GM12878 (cell line): ENCODE measurements around the gene PRR23B. TPM values are rescaled to one million over a fixed set of nuclear protein-coding genes. Genes with fewer than 3 reads are reported as not detected.
"Not testable (repeated sequence)": the region's sequence is repeated elsewhere in the genome, so short reads cannot be mapped to it uniquely, and the experiment has no call there.

Source experiments
- ATAC-seq: fragments of 200-7000 bp; cut with Tn5 transposase; 3 replicates; pipeline ENCODE4 v1.9.1; 2020; ENCODE audit warnings: mild to moderate bottlenecking, moderate library complexity
- BruUV-seq: library from RNA; stranded (reverse); fragments of 400-500 nt; replicated peaks from 2 replicates; lab custom pipeline; 2021; lab: Mats Ljungman, UMichigan
- CTCF ChIA-PET: fragments of 300-600 bp; sonication (Branson Sonifier 250); formaldehyde crosslinking; extraction: SDS; loops from one replicate; lab custom pipeline; 2021; ENCODE audit warnings: inconsistent platforms; lab: Yijun Ruan, JAX
- POLR2A ChIA-PET: fragments of 350-600 bp; formaldehyde crosslinking; extraction: SDS; loops from one replicate; lab custom pipeline; 2021; ENCODE audit warnings: inconsistent platforms; lab: Charles Lee
- RAD21 ChIA-PET: fragments of 300-600 bp; sonication (Branson Sonifier 250); formaldehyde crosslinking; loops from one replicate; lab custom pipeline; 2023; ENCODE audit warnings: antibody characterized with exemption; ENCODE audit not compliant: unreplicated experiment; lab: Charles Lee
- SMC1A ChIA-PET: fragments of 300-600 bp; sonication (Branson Sonifier 250); formaldehyde crosslinking; loops from one replicate; lab custom pipeline; 2023; ENCODE audit not compliant: unreplicated experiment, uncharacterized antibody; lab: Charles Lee
- DNase-seq: peaks from one replicate; pipeline ENCODE4 v3.0.0-alpha.2; 2011; ENCODE audit warnings: low read depth, low spot score
- FAIRE-seq: peaks from 3 replicates; lab custom pipeline; 2011; peaks lifted over from hg19 to GRCh38; lab: Jason Lieb, UNC
- H2AFZ ChIP-seq: 2 replicates; pipeline ENCODE4 v1.6.0; 2011; ENCODE audit warnings: low read depth, low read length, control low read depth; ENCODE audit not compliant: control insufficient read depth
- H3K27ac ChIP-seq: 2 replicates; pipeline ENCODE4 v1.5.1; 2011; ENCODE audit warnings: control low read depth; ENCODE audit not compliant: control insufficient read depth, insufficient read depth
- H3K27me3 ChIP-seq, 2 experiments: replicated peaks in 1 of 2; 2 replicates each; pipeline versions ENCODE4 v1.6.0 to v1.6.1; 2011; ENCODE audit warnings: low read length in 1 of 2; ENCODE audit not compliant: control insufficient read depth in 2 of 2, insufficient read depth in 2 of 2
- H3K36me3 ChIP-seq, 2 experiments: 2 replicates each; pipeline ENCODE4 v1.5.1; 2011; ENCODE audit warnings: low read length in 1 of 2; ENCODE audit not compliant: control insufficient read depth in 2 of 2, insufficient read depth in 2 of 2
- H3K4me1 ChIP-seq: 2 replicates; pipeline ENCODE4 v1.6.1; 2011; ENCODE audit warnings: mild to moderate bottlenecking, low read length, moderate library complexity, mixed read lengths; ENCODE audit not compliant: control insufficient read depth, insufficient read depth
- H3K4me2 ChIP-seq: 2 replicates; pipeline ENCODE4 v1.6.0; 2011; ENCODE audit warnings: control low read depth; ENCODE audit not compliant: control insufficient read depth, insufficient read depth
- H3K4me3 ChIP-seq: fragments of 200-600 bp; sonication (generic); 2 replicates; pipeline ENCODE4 v1.5.1; 2016
- H3K79me2 ChIP-seq: 2 replicates; pipeline ENCODE4 v1.6.0; 2011; ENCODE audit warnings: low read length; ENCODE audit not compliant: control insufficient read depth, insufficient read depth
- H3K9ac ChIP-seq: 2 replicates; pipeline ENCODE4 v1.8.0; 2011; ENCODE audit warnings: low read length, control low read depth, mixed read lengths; ENCODE audit not compliant: control insufficient read depth, insufficient read depth
- H3K9me3 ChIP-seq: replicated peaks from 3 replicates; pipeline ENCODE4 v1.5.1; 2011; ENCODE audit warnings: mild to moderate bottlenecking, low read length; ENCODE audit not compliant: control insufficient read depth, insufficient read depth
- H4K20me1 ChIP-seq: 2 replicates; pipeline ENCODE4 v1.6.0; 2011; ENCODE audit not compliant: control insufficient read depth, insufficient read depth
- ASH2L ChIP-seq: fragments of 300-600, 200-600 bp; sonication (generic); IDR thresholded peaks from 2 replicates; pipeline ENCODE4 v1.6.1; 2017; ENCODE audit warnings: low read depth, mild to moderate bottlenecking, borderline replicate concordance
- DPF2 ChIP-seq: fragments of 450-650 bp; IDR thresholded peaks from 2 replicates; pipeline ENCODE4 v1.6.1; 2017; ENCODE audit warnings: mild to moderate bottlenecking
- KDM1A ChIP-seq: fragments of 200-600 bp; sonication (generic); IDR thresholded peaks from 2 replicates; pipeline ENCODE4 v1.6.1; 2016; ENCODE audit warnings: borderline replicate concordance
- MTA3 ChIP-seq: IDR thresholded peaks from 2 replicates; pipeline ENCODE4 v1.6.1; 2012; ENCODE audit warnings: low read length, inconsistent platforms, borderline replicate concordance
- PAX8 ChIP-seq: fragments of 450-650 bp; IDR thresholded peaks from 2 replicates; pipeline ENCODE4 v1.6.1; 2017; ENCODE audit warnings: mild to moderate bottlenecking, moderate library complexity
- PKNOX1 ChIP-seq: fragments of 450-650 bp; IDR thresholded peaks from 2 replicates; pipeline ENCODE4 v1.6.1; 2016; ENCODE audit warnings: mild to moderate bottlenecking
- SP1 ChIP-seq: IDR thresholded peaks from one replicate; pipeline ENCODE4 v1.6.1; 2011; ENCODE audit warnings: low read depth, low read length
- SREBF2 ChIP-seq: IDR thresholded peaks from 2 replicates; pipeline ENCODE4 v1.6.1; 2012; ENCODE audit warnings: mild to moderate bottlenecking, low read length
- WGBS: methylation state at CpG from one replicate; pipeline ENCODE4 v1.1.6; 2016; ENCODE audit warnings: low lambda C conversion rate; ENCODE audit not compliant: insufficient replicate concordance, insufficient coverage; ENCODE audit errors: missing lambda C conversion rate; 5-methylcytosine and 5-hydroxymethylcytosine counted together
- in situ Hi-C: fragments of 300-500 bp; cut with MboI; formaldehyde crosslinking; loops from 9 replicates; pipeline ENCODE4 v1.14.3; 2018; ENCODE audit warnings: mixed read lengths
- intact Hi-C: fragments of 100-400 bp; cut with micrococcal nuclease; formaldehyde crosslinking; loops from one replicate; pipeline ENCODE4 v1.14.2; 2022; ENCODE audit not compliant: unreplicated experiment
- polyA plus RNA-seq, 11 experiments: library from polyadenylated mRNA; depleted of rRNA in 4 of 11; unstranded in 6 of 11; stranded (reverse) in 5 of 11; fragments of >200 nt; fragmentation: Nextera tagmentation in 4 of 11; fragmentation: Illumina TruSeq in 1 of 11; extraction: Ambion mirVana in 4 of 11; extraction: Trizol in 1 of 11; gene quantifications; 1 replicate in 1 of 11; 2 replicates in 10 of 11; pipeline versions ENCODE4 v1.2.1 to v1.2.3, GENCODE V29; 2011 to 2016; ENCODE audit warnings: inconsistent platforms in 2 of 11, missing spikeins in 2 of 11, low read depth in 1 of 11
- total RNA-seq, 4 experiments: library from RNA; depleted of rRNA in 3 of 4; stranded (reverse); fragments of >200 nt in 3 of 4; fragmentation: Illumina TruSeq in 1 of 4; extraction: Trizol in 1 of 4; gene quantifications; 2 replicates each; pipeline versions ENCODE4 v1.2.1 to v1.2.3, GENCODE V29; 2013 to 2021
- TF ChIP-seq, protein P1 (sequence below): IDR thresholded peaks from 2 replicates; pipeline ENCODE4 v1.6.1; 2011; ENCODE audit warnings: low read depth, low read length, improper control_type of control experiment, borderline replicate concordance

Gene PRR23B
- total and polyA plus RNA-seq, 10 of the 15 experiments (the other 5 are each of a cell fraction or from before 2014, with no cell fraction given), result not detected

GRCh38 chr3:139030576-139030975, 9.8 kb upstream of the PRR23B start:
- H4K20me1 ChIP-seq, H3K9ac ChIP-seq, intact Hi-C loops, H3K4me3 ChIP-seq, in situ Hi-C loops, H3K79me2 ChIP-seq, POLR2A ChIA-PET, H3K4me2 ChIP-seq, H3K27ac ChIP-seq, H3K4me1 ChIP-seq, H2AFZ ChIP-seq, RAD21 ChIA-PET, H3K9me3 ChIP-seq, BruUV-seq, SMC1A ChIA-PET, H3K27me3 ChIP-seq, DNase-seq, FAIRE-seq, H3K36me3 ChIP-seq, ATAC-seq: not testable (repeated sequence)
- CTCF ChIA-PET, result interaction anchor here (1.3 kb wide), 1 partner anchor 94 kb away, joined by 3 read pairs; no protein-coding TSS in a partner anchor

- no peak overlapping the region for H3K4me2 ChIP-seq
- intact Hi-C loops (no loop called here), in situ Hi-C loops (no loop called here)
- no peak overlapping the region for H2AFZ ChIP-seq
- no peak overlapping the region for H3K9ac ChIP-seq
- H3K36me3 ChIP-seq, result no peaks in the 10 kb centered on the region
- no peak for FAIRE-seq
- no peaks in the 10 kb centered on the region; the same call in 2 of the 3 replicates for H3K9me3 ChIP-seq
- 67% methylated on average over 2 of the region's 2 CpGs for WGBS
- BruUV-seq, result no TSS peak
- H3K4me3 ChIP-seq, result no peak overlapping the region
- H3K27ac ChIP-seq, result no peak overlapping the region
- RAD21 ChIA-PET, result no interaction called here
- CTCF ChIA-PET, result interaction anchor here (0.6 kb wide), 1 partner anchor 101 kb away, joined by 3 read pairs; no protein-coding TSS in a partner anchor
- POLR2A ChIA-PET, result no interaction called here
- no peaks in the 10 kb centered on the region for H4K20me1 ChIP-seq
- TF ChIP-seq, protein P1, sequence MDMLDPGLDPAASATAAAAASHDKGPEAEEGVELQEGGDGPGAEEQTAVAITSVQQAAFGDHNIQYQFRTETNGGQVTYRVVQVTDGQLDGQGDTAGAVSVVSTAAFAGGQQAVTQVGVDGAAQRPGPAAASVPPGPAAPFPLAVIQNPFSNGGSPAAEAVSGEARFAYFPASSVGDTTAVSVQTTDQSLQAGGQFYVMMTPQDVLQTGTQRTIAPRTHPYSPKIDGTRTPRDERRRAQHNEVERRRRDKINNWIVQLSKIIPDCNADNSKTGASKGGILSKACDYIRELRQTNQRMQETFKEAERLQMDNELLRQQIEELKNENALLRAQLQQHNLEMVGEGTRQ, result no peak
- no peak for TF ChIP-seq SREBF2
- TF ChIP-seq ASH2L, result no peak
- no peak for TF ChIP-seq SP1
- no peak for TF ChIP-seq DPF2
- TF ChIP-seq MTA3, result no peak
- no peak for TF ChIP-seq KDM1A
- no peak for TF ChIP-seq PKNOX1
- TF ChIP-seq PAX8, result no peak
- no peaks in the 10 kb centered on the region for H3K79me2 ChIP-seq
- SMC1A ChIA-PET, result no interaction called here
- no peak for DNase-seq
- H3K27me3 ChIP-seq, result no peaks in the 10 kb centered on the region
- H3K4me1 ChIP-seq, result no peaks in the 10 kb centered on the region
- ATAC-seq, result no peak
Measured at GRCh38 chr3:139024968-139025367, 4.2 kb upstream of the PRR23B start.
